ENCODE results near the gene P2RX1.

Gene P2RX1

GRCh38 chr17:3940965-3941698 is 24.9 kb upstream of the P2RX1 start:
- Histone ChIP-seq H3K4me3 (ENCODE audit: low read depth in 1 of 5, low read length in 5 of 5) (no peak overlapping the region), H3K9me3 (ENCODE audit: control insufficient read depth in 5 of 5, low read length in 5 of 5) (no peaks in the 10 kb centered on the region), H3K27me3 (ENCODE audit: control insufficient read depth in 5 of 5, insufficient read depth in 4 of 5, low read length in 5 of 5) (no peaks in the 10 kb centered on the region), H3K9ac (ENCODE audit: low read length in 5 of 5) (no peak overlapping the region), H3K4me1 (ENCODE audit: control insufficient read depth in 5 of 5, insufficient read depth in 5 of 5, low read length in 5 of 5) (peaks cover 0 to 20% (median 19%) of the 10 kb centered on the region in 5 donors), H3K36me3 (ENCODE audit: control insufficient read depth in 5 of 5, insufficient read depth in 5 of 5, low read length in 5 of 5) (peaks cover 0 to 27% (median 23%) of the 10 kb centered on the region in 5 donors), H3K27ac (ENCODE audit: low read depth, low read length) (no peak overlapping the region)

GRCh38 chr17:3937359-3937758 is 21.1 kb upstream of the P2RX1 start:
- no peak overlapping the region for H3K27ac ChIP-seq (ENCODE audit: low read depth, low read length)
- H3K4me3 ChIP-seq (ENCODE audit: low read depth in 1 of 5, low read length in 5 of 5): no peak overlapping the region
- H3K9ac ChIP-seq (ENCODE audit: low read length in 5 of 5): no peak overlapping the region
- H3K36me3 ChIP-seq (ENCODE audit: control insufficient read depth in 5 of 5, insufficient read depth in 5 of 5, low read length in 5 of 5): peaks cover 0 to 28% (median 25%) of the 10 kb centered on the region in 5 donors
- H3K27me3 ChIP-seq (ENCODE audit: control insufficient read depth in 5 of 5, insufficient read depth in 4 of 5, low read length in 5 of 5): no peaks in the 10 kb centered on the region
- H3K9me3 ChIP-seq (ENCODE audit: control insufficient read depth in 5 of 5, low read length in 5 of 5): no peaks in the 10 kb centered on the region
- peaks cover 0 to 5% (median 0%) of the 10 kb centered on the region in 5 donors for H3K4me1 ChIP-seq (ENCODE audit: control insufficient read depth in 5 of 5, insufficient read depth in 5 of 5, low read length in 5 of 5)

GRCh38 chr17:3935825-3936355 is 19.6 kb upstream of the P2RX1 start:
- Histone ChIP-seq H3K36me3 (ENCODE audit: control insufficient read depth in 5 of 5, insufficient read depth in 5 of 5, low read length in 5 of 5) (peaks cover 0 to 21% (median 20%) of the 10 kb centered on the region in 5 donors), H3K9ac (ENCODE audit: low read length in 5 of 5) (no peak overlapping the region), H3K27ac (ENCODE audit: low read depth, low read length) (no peak overlapping the region), H3K4me1 (ENCODE audit: control insufficient read depth in 5 of 5, insufficient read depth in 5 of 5, low read length in 5 of 5) (peaks cover 0 to 5% (median 0%) of the 10 kb centered on the region in 5 donors), H3K9me3 (ENCODE audit: control insufficient read depth in 5 of 5, low read length in 5 of 5) (no peaks in the 10 kb centered on the region), H3K27me3 (ENCODE audit: control insufficient read depth in 5 of 5, insufficient read depth in 4 of 5, low read length in 5 of 5) (no peaks in the 10 kb centered on the region), H3K4me3 (ENCODE audit: low read depth in 1 of 5, low read length in 5 of 5) (no peak overlapping the region)

- Histone ChIP-seq H3K27me3 (ENCODE audit: control insufficient read depth in 5 of 5, insufficient read depth in 4 of 5, low read length in 5 of 5) (no peaks in the 10 kb centered on the region), H3K36me3 (ENCODE audit: control insufficient read depth in 5 of 5, insufficient read depth in 5 of 5, low read length in 5 of 5) (peaks cover 0 to 18% (median 17%) of the 10 kb centered on the region in 5 donors), H3K9me3 (ENCODE audit: control insufficient read depth in 5 of 5, low read length in 5 of 5) (no peaks in the 10 kb centered on the region), H3K27ac (ENCODE audit: low read depth, low read length) (no peak overlapping the region), H3K4me3 (ENCODE audit: low read depth in 1 of 5, low read length in 5 of 5) (no peak overlapping the region), H3K9ac (ENCODE audit: low read length in 5 of 5) (no peak overlapping the region), H3K4me1 (ENCODE audit: control insufficient read depth in 5 of 5, insufficient read depth in 5 of 5, low read length in 5 of 5) (peaks cover 0 to 5% (median 0%) of the 10 kb centered on the region in 5 donors)
Measured at GRCh38 chr17:3935140-3935542, 18.9 kb upstream of the P2RX1 start.

- Histone ChIP-seq H3K4me3 (ENCODE audit: low read depth in 1 of 5, low read length in 5 of 5) (no peak overlapping the region), H3K9ac (ENCODE audit: low read length in 5 of 5) (no peak overlapping the region), H3K27ac (ENCODE audit: low read depth, low read length) (no peak overlapping the region), H3K4me1 (ENCODE audit: control insufficient read depth in 5 of 5, insufficient read depth in 5 of 5, low read length in 5 of 5) (peaks cover 0 to 11% (median 5%) of the 10 kb centered on the region in 5 donors), H3K36me3 (ENCODE audit: control insufficient read depth in 5 of 5, insufficient read depth in 5 of 5, low read length in 5 of 5) (peaks cover 0 to 4% (median 0%) of the 10 kb centered on the region in 5 donors), H3K27me3 (ENCODE audit: control insufficient read depth in 5 of 5, insufficient read depth in 4 of 5, low read length in 5 of 5) (no peaks in the 10 kb centered on the region), H3K9me3 (ENCODE audit: control insufficient read depth in 5 of 5, low read length in 5 of 5) (no peaks in the 10 kb centered on the region)
Measured at GRCh38 chr17:3929764-3930163, 13.5 kb upstream of the P2RX1 start.

- no peaks in the 10 kb centered on the region for H3K27me3 ChIP-seq (ENCODE audit: control insufficient read depth in 5 of 5, insufficient read depth in 4 of 5, low read length in 5 of 5)
- peaks cover 0 to 17% (median 11%) of the 10 kb centered on the region in 5 donors for H3K4me1 ChIP-seq (ENCODE audit: control insufficient read depth in 5 of 5, insufficient read depth in 5 of 5, low read length in 5 of 5)
- no peak overlapping the region for H3K9ac ChIP-seq (ENCODE audit: low read length in 5 of 5)
- no peaks in the 10 kb centered on the region for H3K9me3 ChIP-seq (ENCODE audit: control insufficient read depth in 5 of 5, low read length in 5 of 5)
- peaks cover 0 to 4% (median 0%) of the 10 kb centered on the region in 5 donors for H3K36me3 ChIP-seq (ENCODE audit: control insufficient read depth in 5 of 5, insufficient read depth in 5 of 5, low read length in 5 of 5)
- H3K27ac ChIP-seq (ENCODE audit: low read depth, low read length): no peak overlapping the region
- H3K4me3 ChIP-seq (ENCODE audit: low read depth in 1 of 5, low read length in 5 of 5): no peak overlapping the region
Measured at GRCh38 chr17:3929181-3929580, 12.9 kb upstream of the P2RX1 start.

GRCh38 chr17:3928406-3928805 is 12.1 kb upstream of the P2RX1 start:
- Histone ChIP-seq H3K27me3 (ENCODE audit: control insufficient read depth in 5 of 5, insufficient read depth in 4 of 5, low read length in 5 of 5) (peaks cover 0 to 4% (median 0%) of the 10 kb centered on the region in 5 donors), H3K9me3 (ENCODE audit: control insufficient read depth in 5 of 5, low read length in 5 of 5) (no peaks in the 10 kb centered on the region), H3K4me1 (ENCODE audit: control insufficient read depth in 5 of 5, insufficient read depth in 5 of 5, low read length in 5 of 5) (peaks cover 0 to 18% (median 12%) of the 10 kb centered on the region in 5 donors), H3K4me3 (ENCODE audit: low read depth in 1 of 5, low read length in 5 of 5) (no peak overlapping the region), H3K36me3 (ENCODE audit: control insufficient read depth in 5 of 5, insufficient read depth in 5 of 5, low read length in 5 of 5) (peaks cover 0 to 4% (median 0%) of the 10 kb centered on the region in 5 donors), H3K27ac (ENCODE audit: low read depth, low read length) (no peak overlapping the region), H3K9ac (ENCODE audit: low read length in 5 of 5) (no peak overlapping the region)

- H3K27ac ChIP-seq (ENCODE audit: low read depth, low read length): no peak overlapping the region
- peaks cover 0 to 4% (median 0%) of the 10 kb centered on the region in 5 donors for H3K36me3 ChIP-seq (ENCODE audit: control insufficient read depth in 5 of 5, insufficient read depth in 5 of 5, low read length in 5 of 5)
- peaks cover 0 to 18% (median 12%) of the 10 kb centered on the region in 5 donors for H3K4me1 ChIP-seq (ENCODE audit: control insufficient read depth in 5 of 5, insufficient read depth in 5 of 5, low read length in 5 of 5)
Measured at GRCh38 chr17:3927628-3928340, 11.5 kb upstream of the P2RX1 start.

GRCh38 chr17:3926860-3927627 is 10.8 kb upstream of the P2RX1 start:
- no peaks in the 10 kb centered on the region for H3K9me3 ChIP-seq (ENCODE audit: control insufficient read depth in 5 of 5, low read length in 5 of 5)
- no peak overlapping the region for H3K27ac ChIP-seq (ENCODE audit: low read depth, low read length)
- no peak overlapping the region for H3K4me3 ChIP-seq (ENCODE audit: low read depth in 1 of 5, low read length in 5 of 5)

More at GRCh38 chr17:3927628-3928340, 11.5 kb upstream of the P2RX1 start:
- Histone ChIP-seq H3K27me3 (ENCODE audit: control insufficient read depth in 5 of 5, insufficient read depth in 4 of 5, low read length in 5 of 5) (peaks cover 0 to 5% (median 0%) of the 10 kb centered on the region in 5 donors), H3K9me3 (ENCODE audit: control insufficient read depth in 5 of 5, low read length in 5 of 5) (no peaks in the 10 kb centered on the region), H3K4me3 (ENCODE audit: low read depth in 1 of 5, low read length in 5 of 5) (no peak overlapping the region), H3K9ac (ENCODE audit: low read length in 5 of 5) (no peak overlapping the region)

More at GRCh38 chr17:3926860-3927627, 10.8 kb upstream of the P2RX1 start:
- Histone ChIP-seq H3K27me3 (ENCODE audit: control insufficient read depth in 5 of 5, insufficient read depth in 4 of 5, low read length in 5 of 5) (peaks cover 0 to 5% (median 0%) of the 10 kb centered on the region in 5 donors), H3K9ac (ENCODE audit: low read length in 5 of 5) (no peak overlapping the region), H3K36me3 (ENCODE audit: control insufficient read depth in 5 of 5, insufficient read depth in 5 of 5, low read length in 5 of 5) (peaks cover 0 to 4% (median 0%) of the 10 kb centered on the region in 5 donors), H3K4me1 (ENCODE audit: control insufficient read depth in 5 of 5, insufficient read depth in 5 of 5, low read length in 5 of 5) (peaks cover 0 to 18% (median 12%) of the 10 kb centered on the region in 5 donors)
